ENCODE results near the gene GRIA4.

GRIA4 gene

DNA sequence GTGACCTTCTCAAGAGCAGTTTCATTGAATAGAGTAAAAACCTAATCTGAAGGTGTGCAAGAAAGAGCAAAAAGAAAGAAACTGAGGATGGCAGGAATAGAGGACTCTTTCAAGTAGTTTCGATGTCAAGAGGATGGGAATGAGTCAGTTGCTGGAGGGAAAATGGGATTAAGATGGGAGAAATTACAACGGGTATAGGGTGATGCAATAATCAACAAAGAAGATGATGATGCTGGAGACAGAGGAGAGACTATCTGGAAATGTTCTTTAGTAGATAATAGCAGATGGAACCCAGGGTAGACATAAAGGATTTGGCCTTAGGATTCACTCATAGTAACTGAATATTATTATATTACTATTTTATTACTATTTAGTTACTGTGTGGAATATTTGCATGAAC, 189.4 kb downstream of the GRIA4 start:
- no peak for DNase-seq

DNA sequence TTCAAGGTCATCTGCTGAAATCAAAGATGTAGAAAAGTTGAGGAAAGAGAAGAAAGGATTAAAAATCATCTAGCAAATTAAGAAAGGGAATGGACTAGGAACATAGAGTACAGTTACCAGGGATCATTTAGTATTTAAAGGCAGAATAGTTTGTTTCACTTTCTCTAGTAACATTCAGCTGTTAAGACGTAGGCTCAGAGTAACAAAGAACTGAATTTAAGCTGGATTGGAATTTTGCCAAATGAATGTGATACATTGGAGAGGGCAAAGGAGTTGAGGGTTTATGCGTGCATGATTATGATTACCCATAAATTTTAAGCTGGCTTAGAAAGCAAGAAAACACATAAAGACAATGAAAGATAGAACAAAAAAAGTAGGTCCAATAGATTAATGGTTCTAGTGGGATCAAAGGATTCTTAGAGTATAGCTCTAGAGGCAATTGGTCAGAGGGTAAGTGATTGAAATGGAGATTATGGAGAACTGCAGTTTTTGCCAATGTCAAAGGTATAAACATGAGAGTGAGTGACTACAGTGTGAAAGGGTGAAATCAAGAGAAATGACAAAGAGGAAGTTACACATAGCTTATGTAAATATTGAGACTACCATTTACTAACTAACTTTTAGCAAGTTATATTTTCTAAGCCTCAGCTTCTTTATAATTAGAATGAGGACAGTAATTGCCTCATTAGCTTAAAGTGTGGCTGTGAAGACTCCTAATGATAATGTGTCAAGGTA, 190.0 kb downstream of the GRIA4 start:
- DNase-seq, result no peak

DNA sequence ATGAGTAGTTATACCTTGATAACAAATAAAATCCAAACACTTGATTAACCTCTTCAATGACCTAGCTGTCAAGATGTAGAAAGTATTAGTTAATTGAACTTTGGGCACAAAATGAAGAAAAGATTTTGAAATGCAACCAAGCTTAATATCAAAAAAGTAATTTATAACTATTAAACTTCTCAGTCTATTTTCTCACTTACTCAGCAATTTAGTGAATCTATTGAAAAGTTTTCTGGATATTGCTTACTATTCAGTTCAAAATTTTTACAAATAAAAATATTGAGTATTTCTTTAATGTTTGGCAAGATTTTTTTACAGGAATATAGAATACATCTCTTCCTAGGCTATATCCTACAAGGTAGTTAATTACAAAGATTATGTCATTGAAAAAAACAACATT, 192.5 kb downstream of the GRIA4 start:
- no peak for DNase-seq

DNA sequence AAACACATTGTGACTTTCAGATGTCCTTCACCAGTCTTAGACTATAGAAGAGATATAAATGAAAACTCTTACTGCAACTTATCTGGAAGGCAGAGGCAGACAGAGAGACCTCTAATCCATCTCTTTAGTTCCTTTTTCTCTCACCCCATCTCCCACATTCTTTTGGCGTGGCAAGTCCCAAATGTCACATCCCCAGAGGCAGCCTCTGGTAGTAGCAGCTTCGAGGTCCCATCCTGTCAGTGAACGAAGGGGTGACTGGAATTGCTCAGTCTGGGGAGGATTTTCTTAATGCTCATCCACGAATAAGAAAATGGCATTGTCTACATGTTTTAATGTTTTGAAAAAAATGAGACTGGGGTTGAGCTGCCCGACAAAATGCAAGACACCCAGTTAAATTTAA, 201.4 kb downstream of the GRIA4 start:
- DNase-seq, result no peak

DNA sequence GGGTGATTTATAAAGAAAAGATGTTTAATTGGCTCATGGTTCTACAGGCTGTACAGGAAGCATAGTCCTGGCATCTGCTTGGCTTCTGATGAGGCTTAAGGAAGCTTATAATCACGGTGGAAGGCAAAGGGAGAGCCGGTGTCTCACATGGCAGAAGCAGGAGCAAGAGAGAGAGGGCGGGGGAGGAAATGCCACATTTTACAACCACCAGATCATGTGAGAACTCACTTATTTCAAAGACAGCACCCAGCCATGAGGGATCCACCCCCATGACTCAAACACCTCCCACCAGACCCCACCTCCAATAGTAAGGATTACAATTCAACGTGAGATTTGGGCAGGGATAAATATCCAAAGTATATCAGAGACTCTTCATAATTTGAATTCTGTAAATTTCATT, 211.5 kb downstream of the GRIA4 start:
- DNase-seq, result no peak

DNA sequence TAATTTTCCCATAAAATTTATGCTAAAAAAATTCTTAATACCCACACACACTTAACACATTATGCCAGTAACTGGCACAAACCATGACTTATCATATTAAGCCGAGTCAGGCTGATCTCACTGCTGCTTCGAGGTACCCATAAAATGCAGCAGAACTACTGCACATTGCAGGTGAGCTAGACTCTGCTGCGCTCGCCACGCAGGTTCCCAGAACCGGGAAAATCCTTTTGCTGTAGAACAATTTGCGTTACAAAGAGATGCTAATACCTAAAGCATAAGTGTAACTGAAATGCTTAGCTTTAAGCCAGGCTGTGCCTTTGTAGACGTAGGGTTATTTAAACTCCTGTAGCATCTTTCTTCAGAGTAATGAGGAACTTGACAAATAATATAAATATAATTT, 211.9 kb downstream of the GRIA4 start:
- no peak for DNase-seq

DNA sequence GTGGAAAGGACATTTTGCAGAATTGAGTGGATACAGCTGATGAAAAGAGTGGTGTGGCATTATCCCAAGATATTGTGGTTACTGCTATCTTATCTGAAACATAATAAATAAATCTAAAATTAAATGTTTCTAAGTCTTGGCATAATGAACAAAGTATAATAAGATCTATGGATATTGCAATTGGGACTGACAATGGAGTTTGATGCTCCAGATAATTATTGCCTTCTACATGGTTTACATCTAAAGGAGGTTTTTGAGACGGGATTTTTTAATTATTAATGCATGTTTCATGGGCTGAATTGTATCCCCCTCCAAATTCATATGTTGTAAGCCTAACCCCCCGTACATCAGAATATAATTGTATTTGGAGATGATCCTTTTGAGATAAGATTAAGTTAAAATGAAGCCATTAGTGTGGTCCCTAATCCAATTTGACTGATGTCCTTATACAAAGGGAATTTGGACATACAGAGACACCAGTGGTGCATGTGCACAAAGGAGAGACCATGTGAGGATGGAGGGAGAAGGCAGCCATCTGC, 213.7 kb downstream of the GRIA4 start:
- no peak for DNase-seq

DNA sequence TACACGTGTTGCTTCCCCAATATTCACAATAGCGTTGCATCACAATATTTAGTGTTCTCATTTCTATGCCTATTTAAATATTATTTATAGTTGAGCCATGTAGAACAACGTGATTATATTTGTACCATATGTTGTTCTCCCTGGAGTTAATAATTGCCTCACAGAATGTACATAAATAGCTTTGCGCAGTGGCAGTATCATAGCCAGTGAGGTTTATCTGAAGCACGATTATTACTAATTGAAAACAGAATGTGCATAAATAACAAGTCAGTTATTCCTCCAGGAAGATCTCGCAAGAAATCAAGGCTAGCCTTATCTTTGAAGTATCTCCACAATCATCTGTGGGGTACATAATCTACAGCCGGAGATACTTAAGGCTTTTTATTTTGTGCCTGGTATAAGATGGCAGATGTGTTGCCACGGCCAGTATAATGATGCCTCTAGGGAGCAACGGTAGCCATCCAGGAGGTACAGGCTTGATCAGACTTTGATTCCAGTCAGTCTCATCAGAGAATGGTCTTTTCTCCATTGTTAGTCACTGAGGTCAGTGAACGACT, 214.7 kb downstream of the GRIA4 start:
- no peak for DNase-seq

DNA sequence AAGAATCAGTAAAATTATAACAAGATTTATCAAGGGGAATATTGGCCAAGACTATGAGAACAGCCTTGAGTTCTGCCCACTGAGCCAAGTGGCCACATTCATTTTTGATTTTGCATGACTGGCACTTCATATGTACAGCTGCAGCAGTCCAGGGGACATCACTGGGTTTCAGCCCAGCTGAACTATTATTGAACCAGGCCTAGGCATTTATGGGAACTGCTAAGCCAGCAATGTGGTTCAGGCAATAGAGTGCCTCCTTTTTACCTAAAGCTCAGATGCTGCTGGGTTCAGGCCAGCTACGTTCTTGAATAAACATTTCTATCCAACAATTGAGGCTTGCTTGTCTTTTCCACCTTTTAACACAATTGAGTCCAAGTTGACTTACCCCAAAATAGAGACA, 215.3 kb downstream of the GRIA4 start:
- no peak for DNase-seq

DNA sequence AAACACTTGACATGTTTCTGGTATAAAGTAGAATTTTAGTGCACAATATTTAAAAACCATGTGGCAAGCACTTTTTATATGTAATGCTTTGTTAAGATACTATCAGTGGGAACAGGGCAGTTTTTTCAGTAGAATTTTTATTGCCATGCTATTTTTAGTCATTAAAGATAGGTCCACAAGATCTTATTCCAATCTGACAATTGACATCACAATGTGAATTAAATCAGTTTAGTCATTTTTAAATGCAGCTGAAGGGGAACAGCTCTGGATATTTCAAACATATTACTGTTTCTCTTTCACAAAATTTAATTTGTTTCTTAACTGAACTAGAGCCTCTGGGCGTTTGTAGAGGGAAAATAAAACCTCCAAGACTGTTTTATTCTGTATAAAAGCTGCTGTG, 218.0 kb downstream of the GRIA4 start:
- no peak for DNase-seq

DNA sequence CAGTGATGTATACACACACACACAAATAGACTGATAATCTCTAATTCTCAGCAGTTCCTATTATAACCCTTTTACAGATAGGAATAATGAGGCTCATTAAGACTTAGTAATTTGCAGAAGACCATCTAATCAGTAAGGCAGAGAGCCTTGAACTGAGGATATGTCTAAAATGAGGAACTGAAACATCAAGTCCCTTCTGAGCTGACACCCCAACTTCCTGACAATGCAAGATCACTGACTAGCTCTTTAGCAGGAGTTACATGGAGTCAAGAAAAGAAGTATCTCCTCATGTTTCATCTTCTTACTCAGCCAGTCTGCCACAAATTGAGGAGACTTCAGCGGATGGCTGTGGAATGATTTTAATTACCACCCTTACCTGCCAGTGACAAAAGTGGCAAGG, 219.2 kb downstream of the GRIA4 start:
- DNase-seq, result no peak

DNA sequence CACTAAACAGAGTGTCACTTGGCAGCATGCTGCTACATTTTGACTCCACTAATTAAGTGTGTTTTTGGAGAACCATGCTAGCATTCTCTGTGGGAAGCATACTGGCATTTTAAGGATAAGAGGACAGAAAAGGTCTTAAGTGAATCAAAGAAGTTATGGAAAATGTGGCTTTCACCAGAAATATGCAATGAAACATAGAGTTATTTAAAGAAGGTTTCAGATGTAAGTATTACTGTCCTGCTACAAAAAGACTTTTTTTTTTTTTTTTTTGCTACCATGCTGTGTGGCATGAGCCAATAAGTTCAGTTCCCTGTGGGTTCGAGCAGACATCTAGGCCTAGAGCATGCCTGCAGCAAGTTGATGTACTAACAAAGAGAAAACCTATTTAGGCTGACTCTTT, 224.6 kb downstream of the GRIA4 start:
- no peak for DNase-seq

DNA sequence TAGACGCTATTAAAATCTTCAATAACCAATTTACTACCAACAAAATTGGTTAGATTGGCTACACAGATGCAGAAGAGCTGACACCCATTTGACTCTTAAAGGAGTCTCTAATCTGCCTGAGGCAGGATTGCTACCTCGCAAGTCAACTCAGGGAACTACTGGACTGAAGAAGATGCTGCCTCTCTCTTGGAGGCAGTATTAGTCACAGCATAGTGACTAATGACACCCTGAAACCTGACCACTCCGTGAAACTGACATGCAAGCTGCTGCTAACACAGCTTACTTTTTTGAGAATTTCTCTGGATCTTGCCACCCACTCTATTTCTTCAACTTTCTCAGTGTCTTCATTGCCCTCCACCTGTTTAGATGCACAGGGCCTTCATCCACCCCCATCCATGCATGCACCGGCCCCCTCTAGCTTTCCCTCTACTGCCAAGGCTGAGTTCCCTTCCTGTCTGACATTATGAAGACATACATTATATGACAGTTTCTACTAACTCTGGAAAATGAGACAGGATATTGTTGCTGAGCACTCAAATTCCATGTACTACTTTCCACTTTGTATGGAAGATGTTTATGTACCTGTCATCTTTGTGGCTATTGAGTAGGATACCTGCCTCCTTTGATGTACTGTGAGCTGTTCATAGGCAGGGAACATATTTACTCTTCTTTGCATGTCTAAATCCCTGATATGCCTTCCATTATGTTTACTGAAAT, 229.0 kb downstream of the GRIA4 start:
- DNase-seq, result no peak

DNA sequence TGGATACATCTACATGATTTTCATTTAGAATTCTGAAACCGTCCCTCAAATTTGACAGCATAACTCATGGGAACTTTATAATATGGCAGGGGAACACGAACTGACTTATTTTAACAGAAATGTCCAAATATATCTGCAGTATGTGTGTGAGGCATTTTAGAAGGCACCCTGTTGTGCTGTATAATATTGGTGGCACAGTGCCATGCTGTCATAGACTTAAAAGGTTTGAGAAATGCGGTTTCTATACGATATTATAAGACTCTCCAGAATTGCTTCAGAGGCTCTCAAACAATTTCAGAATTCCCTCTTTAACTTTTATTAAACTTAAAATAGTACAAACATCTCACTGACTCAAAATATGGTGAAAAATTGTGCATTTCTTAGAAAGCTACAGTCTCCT, 230.5 kb downstream of the GRIA4 start:
- no peak for DNase-seq

DNA sequence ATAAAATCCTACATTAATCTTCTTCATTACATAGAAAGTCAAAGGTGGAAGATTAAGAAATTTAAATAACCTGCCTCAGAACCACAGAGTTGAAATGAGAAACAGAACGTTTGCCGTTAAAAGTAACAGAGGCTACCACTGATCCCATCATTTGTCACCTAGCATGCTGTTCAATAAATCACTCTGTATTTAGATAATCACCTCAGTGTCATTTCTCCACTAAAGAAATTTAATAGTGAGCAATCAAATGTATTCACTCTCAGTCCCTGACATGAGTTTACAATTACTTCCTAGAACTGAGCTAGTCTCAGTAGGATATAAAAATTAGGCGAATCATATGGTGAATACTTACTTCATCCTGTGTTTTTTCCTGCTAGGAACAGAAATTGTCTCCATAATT, 242.5 kb downstream of the GRIA4 start:
- no peak for DNase-seq

DNA sequence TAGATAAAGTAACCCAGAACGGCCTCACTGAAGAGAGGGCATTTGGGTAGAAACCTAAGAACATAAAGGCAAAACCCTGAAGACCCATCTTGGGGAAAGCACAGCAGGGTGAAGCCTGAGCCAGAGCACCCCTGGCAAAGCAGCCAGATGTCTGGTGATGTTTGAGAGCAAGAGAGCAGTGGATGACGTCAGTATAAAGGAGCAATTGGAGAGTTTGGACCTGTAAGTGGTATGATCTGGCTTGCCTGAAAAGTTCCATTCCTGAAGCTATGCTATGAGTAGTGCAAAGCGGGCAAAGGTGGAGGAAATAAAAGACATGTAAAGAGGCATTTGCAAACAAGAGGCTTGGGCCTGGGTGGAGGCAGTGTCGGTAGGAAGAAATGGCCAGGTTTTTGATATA, 244.4 kb downstream of the GRIA4 start:
- no peak for DNase-seq

DNA sequence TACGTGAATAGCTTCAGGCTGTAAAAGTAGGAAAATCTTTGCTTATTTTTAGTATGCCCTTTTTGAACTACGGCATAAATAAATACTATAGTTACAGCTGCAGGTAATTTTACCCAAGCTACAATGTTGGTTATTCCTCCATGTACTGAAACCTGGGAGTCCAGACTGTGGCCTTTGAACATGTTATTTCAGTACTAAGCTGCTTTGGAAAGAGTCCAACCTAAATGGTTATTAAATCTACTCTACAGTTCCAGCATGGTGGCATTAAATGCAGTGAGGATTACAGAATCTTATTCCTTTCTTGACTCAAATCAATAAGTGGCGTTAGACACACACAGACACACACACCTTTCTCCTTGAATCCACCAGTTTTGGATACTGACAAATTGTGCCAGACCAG, 247.1 kb downstream of the GRIA4 start:
- DNase-seq, result no peak

DNA sequence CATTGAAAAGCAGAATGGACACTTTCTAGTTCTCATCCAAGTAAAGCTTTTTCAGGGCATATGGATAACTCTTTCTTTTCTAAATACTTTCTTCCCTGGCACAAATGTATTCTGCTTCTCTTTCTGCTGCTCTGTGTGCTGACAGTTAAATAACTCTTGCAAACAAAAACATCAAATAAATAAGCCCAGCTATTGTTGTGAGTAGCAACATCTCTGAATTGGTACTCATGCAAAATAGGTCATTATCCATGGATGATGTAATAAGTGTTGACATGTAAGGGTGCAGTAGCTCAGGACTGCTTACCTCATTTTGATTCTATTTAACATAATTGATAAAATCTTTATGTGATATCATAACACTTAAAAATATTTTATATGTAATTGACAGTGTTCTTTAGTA, 247.9 kb downstream of the GRIA4 start:
- DNase-seq, result no peak

DNA sequence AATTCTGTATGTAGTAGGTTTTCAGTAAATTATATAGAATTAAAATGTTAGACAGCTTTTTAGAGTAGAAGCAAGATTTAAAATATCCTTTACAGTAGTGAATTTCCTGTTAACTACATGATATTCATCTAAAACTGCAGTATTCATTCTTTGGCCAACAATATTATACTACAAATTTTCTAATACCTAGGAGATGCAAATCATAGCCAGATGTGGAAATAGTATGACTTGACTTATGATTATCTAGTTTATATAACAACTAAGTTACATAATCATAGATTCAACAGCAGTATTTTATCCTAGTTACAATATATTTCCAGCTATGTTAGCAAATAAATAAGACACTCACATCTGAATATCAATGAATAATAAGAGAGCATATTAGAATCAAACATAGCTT, 249.0 kb downstream of the GRIA4 start:
- no peak for DNase-seq

DNA sequence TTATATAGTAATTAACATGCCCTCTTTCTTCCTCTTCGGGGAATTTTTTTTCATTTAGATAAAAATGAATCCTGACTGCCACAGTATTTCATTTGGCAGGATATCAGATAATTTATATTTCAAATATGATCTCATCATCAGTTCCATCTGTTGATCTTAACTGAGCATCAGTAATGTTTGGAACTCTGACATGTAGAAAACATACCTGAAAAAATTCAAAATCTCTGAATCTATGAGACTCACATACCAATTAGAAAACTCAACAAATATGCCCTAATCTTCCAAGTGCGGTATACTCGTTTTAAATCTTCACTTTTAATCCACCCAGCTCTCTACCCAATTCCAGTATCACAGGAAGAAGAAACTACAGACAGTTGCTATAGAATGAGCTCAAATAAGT, 250.2 kb downstream of the GRIA4 start:
- DNase-seq, result no peak

DNA sequence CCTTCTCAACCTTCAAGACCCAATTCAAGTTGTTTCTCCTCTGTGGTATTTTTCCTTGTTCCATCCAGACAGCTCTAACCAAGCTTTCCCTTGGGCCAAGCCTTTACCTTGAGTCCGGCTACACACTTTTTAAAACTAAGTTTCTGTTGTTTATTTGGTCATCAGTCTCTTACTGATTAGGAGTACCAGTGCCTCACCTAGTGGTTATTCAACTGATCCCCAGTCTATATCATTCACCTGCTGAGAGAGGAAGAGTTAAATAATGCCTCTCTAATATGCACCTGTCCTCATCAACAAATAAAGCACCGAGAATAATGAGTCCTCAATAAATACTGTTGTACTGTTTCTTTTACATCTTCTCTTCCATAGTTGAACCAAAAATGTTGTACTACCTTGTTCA, 251.4 kb downstream of the GRIA4 start:
- no peak for DNase-seq

DNA sequence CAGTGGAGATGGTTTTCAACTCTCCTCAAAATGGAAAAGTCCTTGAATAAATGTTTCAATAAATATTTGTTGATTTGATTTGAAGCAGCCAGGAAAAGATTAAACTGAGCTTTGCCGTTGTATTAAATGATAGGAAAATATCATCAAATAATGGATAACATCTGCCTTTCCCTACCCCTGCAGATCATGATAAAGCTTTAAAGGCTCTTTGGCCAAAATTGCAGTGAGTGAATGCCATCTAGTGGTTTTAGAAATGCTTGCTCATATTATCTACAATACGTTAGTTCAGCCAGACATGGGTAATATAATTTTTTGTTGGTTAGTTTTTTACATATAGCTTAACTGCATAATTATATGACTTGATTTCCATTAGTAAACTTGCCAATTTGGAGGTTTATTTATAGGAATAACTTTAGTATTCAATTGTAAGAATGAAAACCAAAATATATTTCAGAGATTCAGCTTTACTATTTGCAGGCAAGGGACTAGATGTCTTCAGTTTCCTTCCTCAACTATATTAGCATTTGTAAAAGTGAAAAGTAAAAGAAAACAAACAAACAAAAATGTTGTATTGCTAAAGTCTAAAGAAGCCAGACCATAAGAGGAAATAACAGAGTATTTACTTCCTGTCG, 253.0 kb downstream of the GRIA4 start:
- DNase-seq, result peak; percentile 38

DNA sequence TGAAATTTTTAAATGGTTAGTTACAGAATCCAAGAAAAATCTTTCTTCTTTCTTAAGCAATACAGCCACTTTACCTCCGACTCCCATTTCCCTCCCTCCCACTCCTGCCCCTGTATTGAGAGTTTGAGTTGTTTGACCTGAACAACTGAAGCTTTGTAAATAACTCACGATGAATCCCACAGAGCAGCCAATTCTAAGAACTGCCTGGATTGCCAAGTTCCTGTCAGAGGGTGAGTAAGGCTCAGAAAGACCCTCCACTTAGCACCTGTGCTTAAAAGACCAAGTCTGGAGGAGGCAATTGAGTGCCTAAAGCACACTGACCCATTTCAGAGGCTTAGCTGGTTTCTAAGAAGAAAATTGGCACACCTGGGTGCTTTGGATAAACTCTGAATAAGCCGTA, 253.7 kb downstream of the GRIA4 start:
- DNase-seq, result no peak

DNA sequence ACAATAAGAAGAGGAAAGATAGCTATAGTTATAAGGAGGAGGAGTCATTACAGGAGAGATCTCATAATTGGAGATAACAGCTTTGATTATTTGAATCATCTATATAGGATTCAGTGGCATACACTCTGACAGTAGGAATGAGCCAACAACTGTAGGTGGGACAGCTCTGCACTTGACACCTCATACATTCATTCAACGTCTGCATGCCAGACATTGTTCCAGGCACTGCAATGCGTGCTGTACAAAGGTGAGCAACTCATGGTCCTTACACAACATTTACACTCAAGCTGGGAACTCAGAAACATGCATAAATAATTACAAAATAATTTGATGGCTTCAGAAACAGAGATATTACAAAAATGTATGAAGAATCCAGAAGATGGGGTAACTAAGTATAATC, 257.9 kb downstream of the GRIA4 start:
- DNase-seq, result no peak
